Stimulated activated CD4-positive, alpha-beta T cell treated with anti-CD3 and anti-CD28 coated beads, Interleukin-12 subunit alpha, Interleukin-12 subunit beta, amount 100 ng/mL, for 4 hours (primary cell): ENCODE results near the gene SLAMF7.
A peak's percentile ranks its signal among the peaks of the same experiment; 100 is the strongest.
"Not testable (repeated sequence)": the region's sequence is repeated elsewhere in the genome, so short reads cannot be mapped to it uniquely, and the experiment has no call there.

Experiments
- DNase-seq: peaks from one replicate; pipeline ENCODE4 v3.0.0-alpha.2; 2020

The SLAMF7 gene, protein sequence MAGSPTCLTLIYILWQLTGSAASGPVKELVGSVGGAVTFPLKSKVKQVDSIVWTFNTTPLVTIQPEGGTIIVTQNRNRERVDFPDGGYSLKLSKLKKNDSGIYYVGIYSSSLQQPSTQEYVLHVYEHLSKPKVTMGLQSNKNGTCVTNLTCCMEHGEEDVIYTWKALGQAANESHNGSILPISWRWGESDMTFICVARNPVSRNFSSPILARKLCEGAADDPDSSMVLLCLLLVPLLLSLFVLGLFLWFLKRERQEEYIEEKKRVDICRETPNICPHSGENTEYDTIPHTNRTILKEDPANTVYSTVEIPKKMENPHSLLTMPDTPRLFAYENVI

DNA sequence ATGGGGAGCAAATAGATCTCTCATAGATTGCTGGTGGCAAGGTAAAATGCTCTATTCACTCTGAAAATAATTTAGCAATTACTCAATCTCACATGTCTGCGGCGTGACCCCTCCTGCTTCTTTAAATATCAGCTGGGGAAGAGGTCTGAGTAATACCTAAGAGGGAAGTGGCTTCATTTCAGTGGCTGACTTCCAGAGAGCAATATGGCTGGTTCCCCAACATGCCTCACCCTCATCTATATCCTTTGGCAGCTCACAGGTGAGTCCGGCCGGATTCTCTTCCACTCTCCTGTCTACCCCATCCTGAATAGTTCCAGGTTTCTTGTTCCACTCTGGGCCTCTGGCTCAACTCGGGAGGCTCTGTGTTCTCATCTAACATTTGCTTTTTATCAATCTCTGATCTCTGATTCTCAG, at the start of gene SLAMF7:
Gene SLAMF7 (plus strand): TSS at position 150 of the 414 bp plus-strand sequence. CDS start 55 bp downstream, at position 205.
- DNase-seq = no peak

GRCh38 chr1:160692390-160692789, 46.7 kb upstream of the SLAMF7 start:
- not testable (repeated sequence) for DNase-seq

DNA sequence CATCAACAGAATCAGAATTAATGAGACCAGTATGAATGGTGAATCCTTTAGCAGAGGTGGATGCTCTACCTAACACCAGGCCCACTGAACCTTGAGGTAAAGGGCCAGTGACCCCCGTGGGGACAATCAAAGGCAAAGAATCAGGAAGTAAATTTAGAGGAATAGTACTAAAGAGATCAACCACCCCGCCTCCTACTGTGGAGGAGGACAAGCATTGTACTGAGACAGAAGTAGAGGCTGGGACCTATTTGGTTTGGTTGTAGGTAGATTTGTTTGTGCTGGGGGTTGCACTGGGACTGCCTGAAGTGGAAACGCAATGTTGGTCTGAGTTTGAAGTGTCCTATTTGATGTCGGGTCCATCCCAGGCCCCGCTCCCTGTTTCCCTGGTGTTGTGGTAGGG, 36.9 kb upstream of the SLAMF7 start:
- no peak for DNase-seq

GRCh38 chr1:160704250-160704649, 34.8 kb upstream of the SLAMF7 start:
- DNase-seq = no peak

DNA sequence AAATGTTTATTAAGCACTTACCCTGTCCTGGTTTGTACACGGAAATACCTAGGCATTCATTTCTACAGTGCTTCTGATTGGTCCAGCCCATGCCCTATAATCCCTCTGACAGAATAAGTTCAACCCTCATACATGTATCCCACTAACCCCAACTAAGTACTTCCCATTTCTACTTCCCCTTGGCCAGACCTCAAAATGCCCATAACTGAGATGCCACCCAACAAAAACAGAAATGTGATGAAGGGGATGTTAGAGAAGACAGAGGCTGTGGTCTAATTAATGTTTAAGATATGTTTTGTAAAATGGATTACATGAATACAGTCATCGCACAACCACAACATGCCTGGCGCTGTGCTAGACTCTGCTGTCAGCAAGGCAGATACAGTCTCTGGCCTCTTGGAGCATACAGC, 33.8 kb upstream of the SLAMF7 start:
- DNase-seq = not testable (repeated sequence)

DNA sequence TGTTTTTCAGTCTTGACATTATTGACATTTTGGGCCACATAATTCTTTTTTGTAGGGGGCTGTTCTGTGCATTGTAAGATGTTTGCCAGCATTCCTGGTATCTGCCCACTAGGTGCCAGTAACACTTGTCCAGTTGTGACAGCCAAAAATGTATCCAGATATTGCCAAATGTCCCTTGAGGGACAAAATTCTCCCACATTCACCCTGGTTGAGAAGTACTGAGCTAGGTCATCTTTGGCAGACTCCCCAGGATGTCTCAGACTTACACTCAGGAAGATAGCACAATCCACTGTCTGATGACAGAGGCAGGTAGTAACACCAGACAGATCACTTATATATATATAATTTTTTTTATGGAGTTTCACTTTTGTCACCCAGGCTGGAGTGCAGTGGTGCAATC, 33.3 kb upstream of the SLAMF7 start:
- DNase-seq = no peak

DNA sequence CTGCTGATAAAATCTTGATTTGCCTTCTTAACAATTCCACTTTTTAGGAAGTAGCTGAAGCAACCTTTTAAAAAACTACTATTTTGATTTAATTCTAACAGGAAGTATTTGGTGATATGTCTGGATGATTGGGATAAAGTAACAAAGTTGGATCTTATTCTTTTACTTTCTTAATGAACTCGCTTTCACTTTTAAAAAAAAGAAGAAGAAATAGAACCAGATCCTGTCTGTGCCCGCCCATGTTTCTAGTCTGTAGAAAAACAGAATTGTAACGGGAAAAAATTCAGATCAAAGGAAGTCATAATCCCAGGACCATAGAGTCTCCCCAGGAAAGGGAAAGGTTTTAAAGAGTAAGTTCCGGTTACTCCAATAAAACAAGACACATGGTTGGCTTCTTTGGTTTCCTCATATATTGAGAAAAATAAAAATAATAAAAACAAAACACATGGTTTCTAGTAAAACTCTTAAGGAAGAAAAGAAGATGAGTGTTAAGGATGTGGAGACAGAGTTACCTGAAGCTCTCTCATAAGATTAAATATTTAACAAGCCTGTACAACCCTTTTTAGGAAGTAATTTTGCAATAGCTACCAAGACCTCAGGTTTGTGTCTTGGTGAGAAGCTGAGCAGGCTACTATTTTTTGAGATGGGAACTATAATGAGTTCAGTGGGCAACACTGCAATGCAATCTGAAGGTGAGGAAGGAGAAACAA, 32.4 kb upstream of the SLAMF7 start:
- no peak for DNase-seq

DNA sequence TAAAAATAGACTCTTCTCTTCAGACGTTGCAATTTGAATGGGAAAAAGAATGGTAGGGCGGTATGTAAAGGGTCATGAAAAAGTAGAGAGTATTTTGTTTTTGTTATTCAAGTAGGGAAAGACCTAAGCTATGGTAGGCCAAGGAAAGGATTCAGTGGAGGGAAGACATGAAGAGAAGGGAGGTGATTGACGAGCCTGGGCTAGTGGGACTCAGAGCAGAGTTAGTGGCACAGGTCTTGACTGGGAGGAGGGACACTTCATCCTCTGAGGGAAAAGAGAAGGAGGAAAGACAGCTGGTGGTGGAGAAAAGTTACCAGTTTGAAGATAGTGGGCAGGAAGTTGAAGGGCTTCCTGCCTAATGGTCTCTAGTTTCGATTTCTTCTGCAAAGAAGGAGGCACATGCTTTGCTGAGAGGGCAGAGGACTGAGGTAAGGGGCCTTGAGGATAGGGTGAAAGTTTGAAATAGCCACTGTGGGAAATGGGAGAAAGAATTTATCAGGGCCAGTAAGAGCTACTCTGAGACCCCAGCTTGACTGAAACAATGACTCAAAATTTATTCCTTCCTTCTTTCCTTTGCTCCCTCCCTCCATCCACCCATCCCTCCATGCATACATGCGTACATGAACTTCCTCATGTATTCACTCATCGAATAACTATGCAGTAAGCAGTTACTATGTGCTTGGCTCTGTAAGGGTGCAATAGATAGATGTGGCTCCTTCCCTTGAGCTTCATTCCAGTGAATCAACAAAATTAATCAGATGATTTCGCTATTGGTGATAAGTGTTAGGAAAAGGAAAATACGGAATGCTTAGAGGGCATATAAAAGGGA, 31.6 kb upstream of the SLAMF7 start:
- DNase-seq = no peak

- no peak for DNase-seq
Measured at GRCh38 chr1:160708118-160708517, 30.9 kb upstream of the SLAMF7 start.

DNA sequence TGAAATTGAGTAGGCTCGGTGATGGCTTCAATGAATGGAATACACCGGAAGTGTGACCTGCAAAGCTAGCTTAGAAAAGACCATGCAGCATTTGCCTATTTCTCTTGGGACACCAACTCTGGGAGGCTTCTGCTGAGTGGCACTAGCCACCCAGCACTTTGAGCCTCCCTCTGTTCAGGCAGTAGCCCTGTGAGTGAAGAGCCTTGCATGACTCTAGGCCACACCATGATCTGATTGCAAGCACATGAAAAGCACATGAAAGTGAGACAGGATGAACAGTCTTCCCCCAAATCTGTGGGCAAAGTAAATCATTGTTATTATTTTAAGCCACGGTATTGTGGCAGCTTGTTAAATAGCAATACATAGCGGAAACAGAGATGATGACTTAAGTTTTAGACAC, 30.2 kb upstream of the SLAMF7 start:
- no peak for DNase-seq

- no peak for DNase-seq
Measured at GRCh38 chr1:160709715-160710114, 29.3 kb upstream of the SLAMF7 start.

DNA sequence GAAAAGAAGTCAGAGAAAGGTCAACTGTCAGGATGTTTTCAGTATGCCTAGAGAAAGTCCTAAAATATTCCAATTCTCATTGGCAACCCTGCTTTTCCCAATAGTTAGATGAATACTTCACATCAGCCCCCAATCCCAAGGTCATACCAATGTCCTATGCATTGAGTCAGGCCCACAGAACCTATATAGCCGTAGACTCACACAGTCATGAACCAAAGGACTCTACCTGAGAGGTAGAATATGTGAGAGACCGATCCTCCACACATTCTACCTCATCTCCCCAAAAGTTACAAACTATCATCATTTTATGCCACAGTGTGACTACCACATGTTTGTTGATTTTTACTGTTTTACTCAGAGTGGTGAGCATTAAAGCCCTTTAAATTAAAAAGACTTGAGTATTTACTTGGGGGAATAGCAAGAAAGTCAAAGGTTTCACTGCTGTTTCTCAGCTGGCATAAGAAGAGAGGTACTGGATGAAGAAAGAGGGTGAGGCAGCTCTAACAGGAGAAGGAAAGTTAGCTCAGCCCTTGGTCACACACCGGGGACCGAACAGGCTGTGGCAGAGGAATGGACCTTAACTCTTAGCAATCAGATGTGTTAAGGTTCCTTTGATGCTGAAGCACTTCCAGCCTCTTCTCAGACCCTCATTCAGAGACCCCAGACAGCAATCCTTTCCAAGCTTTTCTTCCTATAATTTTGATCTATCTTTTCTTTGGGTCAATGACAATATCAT, 28.4 kb upstream of the SLAMF7 start:
- no peak for DNase-seq

DNA sequence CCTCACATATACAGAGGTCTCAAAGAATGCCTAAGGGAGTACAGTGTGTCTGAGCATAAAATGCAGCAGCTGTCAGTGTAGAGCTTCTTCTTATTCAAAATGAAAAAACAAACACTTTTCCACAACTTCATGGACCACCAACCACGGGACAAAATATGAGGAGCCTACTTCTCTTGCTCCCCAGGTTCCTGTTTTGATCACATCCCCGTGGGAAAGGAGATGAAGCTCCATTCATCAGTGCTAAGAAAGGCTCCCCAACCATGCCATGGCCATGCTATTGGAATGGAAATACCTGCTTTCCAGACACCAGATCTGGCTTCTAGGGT, 27.8 kb upstream of the SLAMF7 start:
- DNase-seq = no peak

- DNase-seq = peak; percentile 33
Measured at GRCh38 chr1:160711602-160712311, 27.3 kb upstream of the SLAMF7 start, which contains the start of gene CD48. TSS of gene CD48 (minus strand) at chr1:160711822. CDS start at chr1:160711763, 59 bp downstream.

DNA sequence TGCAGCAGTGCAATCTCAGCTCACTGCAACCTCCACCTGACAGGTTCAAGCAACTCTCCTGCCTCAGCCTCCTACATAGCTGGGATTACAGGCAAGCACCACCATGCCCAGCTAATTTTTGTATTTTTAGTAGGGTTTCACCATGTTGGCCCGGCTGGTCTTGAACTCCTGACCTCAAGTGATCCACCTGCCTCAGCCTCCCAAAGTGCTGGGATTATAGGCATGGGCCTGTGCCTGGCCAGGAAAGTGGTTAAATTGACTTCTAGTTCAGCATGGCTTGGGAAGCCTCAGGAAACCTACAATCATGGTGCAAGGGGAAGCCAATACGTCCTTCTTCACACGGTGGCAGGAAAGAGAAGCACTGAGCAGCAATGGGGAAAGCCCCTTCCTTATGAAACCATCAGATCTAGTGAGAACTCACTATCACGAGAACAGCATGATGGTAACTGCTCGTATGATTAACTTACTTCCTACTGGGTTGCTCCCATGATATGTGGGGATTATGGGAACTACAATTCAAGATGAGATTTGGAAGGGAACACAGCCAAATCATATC, 26.4 kb upstream of the SLAMF7 start:
- DNase-seq = peak; percentile 25

- no peak for DNase-seq
Measured at GRCh38 chr1:160713161-160713560, 25.9 kb upstream of the SLAMF7 start.

DNA sequence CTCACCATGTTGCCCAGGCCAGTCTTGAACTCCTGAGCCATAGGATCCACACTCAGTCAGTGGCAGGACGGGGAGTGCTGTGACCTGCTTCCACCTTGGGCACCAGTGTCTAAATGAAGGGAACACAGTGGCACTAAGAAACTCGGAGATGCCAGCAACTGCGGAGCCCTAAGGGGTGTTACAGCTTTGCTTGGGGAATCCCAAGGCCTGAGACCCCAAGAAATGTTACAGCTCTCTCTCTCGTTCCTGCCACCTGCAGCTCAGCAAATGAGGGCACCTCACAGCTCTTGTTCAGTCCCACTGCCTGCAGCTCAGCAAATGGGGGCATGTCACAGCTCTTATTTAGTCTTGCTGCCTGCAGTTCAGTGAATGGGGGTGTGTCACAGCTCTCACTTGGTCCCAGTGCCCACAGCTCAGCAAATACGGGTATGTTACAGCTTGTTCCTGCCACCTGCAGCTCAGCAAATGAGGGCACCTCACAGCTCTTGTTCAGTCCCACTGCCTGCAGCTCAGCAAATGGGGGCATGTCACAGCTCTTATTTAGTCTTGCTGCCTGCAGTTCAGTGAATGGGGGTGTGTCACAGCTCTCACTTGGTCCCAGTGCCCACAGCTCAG, 24.9 kb upstream of the SLAMF7 start:
- DNase-seq = not testable (repeated sequence)

- DNase-seq = no peak
Measured at GRCh38 chr1:160716013-160716412, 23.0 kb upstream of the SLAMF7 start.

- no peak for DNase-seq
Measured at GRCh38 chr1:160717306-160717705, 21.7 kb upstream of the SLAMF7 start.

DNA sequence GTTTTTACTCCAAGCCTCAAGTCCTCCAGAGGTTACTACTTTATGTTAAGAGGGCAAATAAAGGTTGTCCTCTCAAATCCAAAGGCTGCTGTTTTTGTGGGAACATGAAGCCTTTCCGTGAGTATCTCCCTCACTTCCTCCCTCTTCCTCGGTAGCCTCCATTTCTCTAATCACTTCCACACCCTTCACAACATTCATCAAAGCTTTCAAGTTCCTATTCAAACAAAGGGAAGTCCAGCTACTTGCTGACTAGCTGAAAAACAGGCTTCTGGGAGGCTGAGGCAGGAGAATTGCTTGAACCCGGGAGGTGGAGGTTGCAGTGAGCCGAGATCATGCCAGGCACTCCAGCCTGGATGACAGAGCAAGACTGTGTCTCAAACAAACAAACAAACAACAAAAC, 20.8 kb upstream of the SLAMF7 start:
- no peak for DNase-seq

GRCh38 chr1:160720356-160721085, 18.5 kb upstream of the SLAMF7 start:
- DNase-seq = no peak
